ENCODE data around the gene LRCH3.
A peak's percentile ranks its signal among the peaks of the same experiment; 100 is the strongest.

Gene LRCH3

DNA sequence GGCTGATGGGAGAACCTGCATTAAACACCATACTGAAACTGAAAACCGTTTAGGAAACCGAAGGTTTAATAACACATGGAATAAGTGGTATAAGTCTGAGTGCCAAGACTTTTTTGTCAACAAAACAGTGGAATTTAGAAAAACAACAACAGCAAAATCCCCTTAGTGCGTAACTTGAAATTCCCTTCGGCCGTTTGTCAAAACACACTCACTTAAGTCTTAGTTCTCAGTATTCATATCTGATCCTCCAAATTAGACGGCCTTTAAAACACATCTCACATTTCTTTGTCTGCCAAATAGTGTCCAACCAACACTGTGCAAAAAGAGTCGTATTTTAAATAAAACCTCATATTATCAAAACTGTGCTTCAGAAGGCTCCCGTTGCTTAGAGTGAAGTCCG, 64.5 kb downstream of the LRCH3 start:
- no peaks in the 10 kb centered on the region for H3K9me3 ChIP-seq (ENCODE audit: control insufficient read depth, insufficient read depth, low read depth, low read length)
- ChIA-PET CTCF (no interaction called here), POLR2A (no interaction called here)
- no peak overlapping the region for H3K4me3 ChIP-seq (ENCODE audit: low read depth, low read length)
- no peak overlapping the region for H3K27ac ChIP-seq (ENCODE audit: extremely low read depth, low read depth, low read length)
- peaks cover 0 to 65% of the 10 kb centered on the region in 2 experiments; a peak in 2 of 3 replicates for H3K36me3 ChIP-seq (ENCODE audit: control insufficient read depth in 2 of 2, insufficient read depth in 1 of 2, low read length in 2 of 2)
- TF ChIP-seq, protein P1, sequence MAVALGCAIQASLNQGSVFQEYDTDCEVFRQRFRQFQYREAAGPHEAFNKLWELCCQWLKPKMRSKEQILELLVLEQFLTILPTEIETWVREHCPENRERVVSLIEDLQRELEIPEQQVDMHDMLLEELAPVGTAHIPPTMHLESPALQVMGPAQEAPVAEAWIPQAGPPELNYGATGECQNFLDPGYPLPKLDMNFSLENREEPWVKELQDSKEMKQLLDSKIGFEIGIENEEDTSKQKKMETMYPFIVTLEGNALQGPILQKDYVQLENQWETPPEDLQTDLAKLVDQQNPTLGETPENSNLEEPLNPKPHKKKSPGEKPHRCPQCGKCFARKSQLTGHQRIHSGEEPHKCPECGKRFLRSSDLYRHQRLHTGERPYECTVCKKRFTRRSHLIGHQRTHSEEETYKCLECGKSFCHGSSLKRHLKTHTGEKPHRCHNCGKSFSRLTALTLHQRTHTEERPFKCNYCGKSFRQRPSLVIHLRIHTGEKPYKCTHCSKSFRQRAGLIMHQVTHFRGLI (tag by site-specific recombination; IDR thresholded peaks at IDR 0.05): no peak
- TF ChIP-seq ZSCAN16 (tag by site-specific recombination; IDR thresholded peaks at IDR 0.05) (no peak), ZNF140 (tag by site-specific recombination; IDR thresholded peaks at IDR 0.05) (no peak), ZNF510 (tag by site-specific recombination; IDR thresholded peaks at IDR 0.05; ENCODE audit: insufficient replicate concordance) (no peak), ZNF133 (tag by site-specific recombination; IDR thresholded peaks at IDR 0.05) (no peak), FEZF1 (tag by site-specific recombination; IDR thresholded peaks at IDR 0.05) (no peak), TRIM28 (IDR thresholded peaks at IDR 0.05; ENCODE audit: borderline replicate concordance, low read length) (no peak), ZNF423 (tag by site-specific recombination; IDR thresholded peaks at IDR 0.05) (no peak), ZNF239 (tag by site-specific recombination; IDR thresholded peaks at IDR 0.05) (no peak)
- TF ChIP-seq, protein P2, sequence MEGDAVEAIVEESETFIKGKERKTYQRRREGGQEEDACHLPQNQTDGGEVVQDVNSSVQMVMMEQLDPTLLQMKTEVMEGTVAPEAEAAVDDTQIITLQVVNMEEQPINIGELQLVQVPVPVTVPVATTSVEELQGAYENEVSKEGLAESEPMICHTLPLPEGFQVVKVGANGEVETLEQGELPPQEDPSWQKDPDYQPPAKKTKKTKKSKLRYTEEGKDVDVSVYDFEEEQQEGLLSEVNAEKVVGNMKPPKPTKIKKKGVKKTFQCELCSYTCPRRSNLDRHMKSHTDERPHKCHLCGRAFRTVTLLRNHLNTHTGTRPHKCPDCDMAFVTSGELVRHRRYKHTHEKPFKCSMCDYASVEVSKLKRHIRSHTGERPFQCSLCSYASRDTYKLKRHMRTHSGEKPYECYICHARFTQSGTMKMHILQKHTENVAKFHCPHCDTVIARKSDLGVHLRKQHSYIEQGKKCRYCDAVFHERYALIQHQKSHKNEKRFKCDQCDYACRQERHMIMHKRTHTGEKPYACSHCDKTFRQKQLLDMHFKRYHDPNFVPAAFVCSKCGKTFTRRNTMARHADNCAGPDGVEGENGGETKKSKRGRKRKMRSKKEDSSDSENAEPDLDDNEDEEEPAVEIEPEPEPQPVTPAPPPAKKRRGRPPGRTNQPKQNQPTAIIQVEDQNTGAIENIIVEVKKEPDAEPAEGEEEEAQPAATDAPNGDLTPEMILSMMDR (tag by site-specific recombination; IDR thresholded peaks at IDR 0.05): no peak
- TF ChIP-seq, protein P3, sequence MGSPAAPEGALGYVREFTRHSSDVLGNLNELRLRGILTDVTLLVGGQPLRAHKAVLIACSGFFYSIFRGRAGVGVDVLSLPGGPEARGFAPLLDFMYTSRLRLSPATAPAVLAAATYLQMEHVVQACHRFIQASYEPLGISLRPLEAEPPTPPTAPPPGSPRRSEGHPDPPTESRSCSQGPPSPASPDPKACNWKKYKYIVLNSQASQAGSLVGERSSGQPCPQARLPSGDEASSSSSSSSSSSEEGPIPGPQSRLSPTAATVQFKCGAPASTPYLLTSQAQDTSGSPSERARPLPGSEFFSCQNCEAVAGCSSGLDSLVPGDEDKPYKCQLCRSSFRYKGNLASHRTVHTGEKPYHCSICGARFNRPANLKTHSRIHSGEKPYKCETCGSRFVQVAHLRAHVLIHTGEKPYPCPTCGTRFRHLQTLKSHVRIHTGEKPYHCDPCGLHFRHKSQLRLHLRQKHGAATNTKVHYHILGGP (tag by site-specific recombination; IDR thresholded peaks at IDR 0.05): no peak
- TF ChIP-seq, protein P4, sequence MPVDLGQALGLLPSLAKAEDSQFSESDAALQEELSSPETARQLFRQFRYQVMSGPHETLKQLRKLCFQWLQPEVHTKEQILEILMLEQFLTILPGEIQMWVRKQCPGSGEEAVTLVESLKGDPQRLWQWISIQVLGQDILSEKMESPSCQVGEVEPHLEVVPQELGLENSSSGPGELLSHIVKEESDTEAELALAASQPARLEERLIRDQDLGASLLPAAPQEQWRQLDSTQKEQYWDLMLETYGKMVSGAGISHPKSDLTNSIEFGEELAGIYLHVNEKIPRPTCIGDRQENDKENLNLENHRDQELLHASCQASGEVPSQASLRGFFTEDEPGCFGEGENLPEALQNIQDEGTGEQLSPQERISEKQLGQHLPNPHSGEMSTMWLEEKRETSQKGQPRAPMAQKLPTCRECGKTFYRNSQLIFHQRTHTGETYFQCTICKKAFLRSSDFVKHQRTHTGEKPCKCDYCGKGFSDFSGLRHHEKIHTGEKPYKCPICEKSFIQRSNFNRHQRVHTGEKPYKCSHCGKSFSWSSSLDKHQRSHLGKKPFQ (tag by site-specific recombination; IDR thresholded peaks at IDR 0.05): no peak
- no peaks in the 10 kb centered on the region for H3K4me1 ChIP-seq (ENCODE audit: control insufficient read depth, insufficient read depth, low read length)

DNA sequence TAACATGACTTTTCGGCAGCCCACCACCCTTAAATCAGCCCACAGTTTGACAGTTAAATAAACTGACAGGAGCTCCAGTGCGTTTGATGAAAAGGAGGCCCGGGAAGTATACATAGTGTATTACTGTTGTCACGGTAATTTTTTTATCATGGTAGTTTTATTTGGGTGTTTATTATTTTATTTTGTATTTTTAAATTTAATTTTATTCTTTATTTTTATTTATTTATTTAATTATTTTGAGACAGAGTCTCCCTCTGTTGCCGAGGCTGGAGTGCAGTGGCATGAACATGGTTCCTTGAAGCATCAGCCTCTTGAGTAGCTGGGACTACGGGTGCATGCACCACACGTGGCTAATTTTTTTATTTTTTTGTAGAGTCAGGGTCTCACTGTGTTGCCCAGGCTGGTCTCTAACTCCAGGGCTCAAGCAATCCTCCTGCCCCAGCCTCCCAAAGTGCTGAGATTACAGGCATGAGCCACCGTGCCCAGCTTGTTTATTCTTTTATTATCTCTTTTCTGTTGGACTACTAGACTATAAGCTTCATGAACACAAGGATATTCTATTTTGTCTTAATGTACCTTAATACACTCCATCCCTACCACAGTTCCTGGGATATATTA, 65.3 kb downstream of the LRCH3 start:
- CTCF ChIA-PET: no interaction called here
- H3K9me3 ChIP-seq (ENCODE audit: control insufficient read depth, insufficient read depth, low read depth, low read length): no peaks in the 10 kb centered on the region
- H3K4me1 ChIP-seq (ENCODE audit: control insufficient read depth, insufficient read depth, low read length): no peaks in the 10 kb centered on the region
- H3K36me3 ChIP-seq (ENCODE audit: control insufficient read depth in 2 of 2, insufficient read depth in 1 of 2, low read length in 2 of 2): peaks cover 0 to 58% of the 10 kb centered on the region in 2 experiments; a peak in 2 of 3 replicates
- TF ChIP-seq ZNF121 (tag by site-specific recombination; IDR thresholded peaks at IDR 0.05): peak; percentile 81
- TF ChIP-seq HOXA7 (CRISPR knock-in tag; IDR thresholded peaks at IDR 0.05; ENCODE audit: borderline replicate concordance): no peak
- peak; percentile 86 for TF ChIP-seq ZNF664 (tag by site-specific recombination; IDR thresholded peaks at IDR 0.05)
- TF ChIP-seq SP2 (tag by site-specific recombination; IDR thresholded peaks at IDR 0.05): no peak
- no peak overlapping the region for H3K4me3 ChIP-seq (ENCODE audit: low read depth, low read length)
- H3K27ac ChIP-seq (ENCODE audit: extremely low read depth, low read depth, low read length): no peak overlapping the region
- POLR2A ChIA-PET: no interaction called here

DNA sequence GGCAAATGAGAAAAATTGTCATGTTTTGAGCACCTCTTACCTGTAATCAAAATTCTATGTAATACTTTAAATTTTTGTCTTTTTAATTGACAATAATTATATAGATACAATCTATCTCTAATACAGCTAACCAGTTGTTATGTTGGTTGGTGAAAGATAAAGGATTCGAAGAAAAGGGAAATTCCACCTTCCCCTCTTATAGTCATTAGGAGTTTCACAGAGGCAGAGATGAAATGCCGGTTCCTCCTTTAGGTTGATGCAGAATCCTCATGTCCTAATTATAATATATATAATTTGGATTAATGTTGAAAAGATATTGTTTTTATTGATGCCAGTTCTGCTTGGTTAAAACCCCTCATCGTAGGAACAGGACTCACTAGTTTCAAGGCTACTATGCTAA, 67.1 kb downstream of the LRCH3 start:
- CTCF ChIA-PET: no interaction called here
- H3K4me3 ChIP-seq (ENCODE audit: low read depth, low read length): no peak overlapping the region
- POLR2A ChIA-PET: no interaction called here
- no peaks in the 10 kb centered on the region for H3K4me1 ChIP-seq (ENCODE audit: control insufficient read depth, insufficient read depth, low read length)
- H3K27ac ChIP-seq (ENCODE audit: extremely low read depth, low read depth, low read length): no peak overlapping the region
- H3K9me3 ChIP-seq (ENCODE audit: control insufficient read depth, insufficient read depth, low read depth, low read length): no peaks in the 10 kb centered on the region
- peaks cover 0 to 42% of the 10 kb centered on the region in 2 experiments for H3K36me3 ChIP-seq (ENCODE audit: control insufficient read depth in 2 of 2, insufficient read depth in 1 of 2, low read length in 2 of 2)
- no peak for TF ChIP-seq KLF8 (tag by site-specific recombination; IDR thresholded peaks at IDR 0.05)
- TF ChIP-seq ZNF792 (tag by site-specific recombination; IDR thresholded peaks at IDR 0.05): no peak
- no peak for TF ChIP-seq ZNF626 (tag by site-specific recombination; IDR thresholded peaks at IDR 0.05)
- no peak for TF ChIP-seq WT1 (tag by site-specific recombination; IDR thresholded peaks at IDR 0.05)
- no peak for TF ChIP-seq FEZF1 (tag by site-specific recombination; IDR thresholded peaks at IDR 0.05)
- no peak for TF ChIP-seq MZF1 (tag by site-specific recombination; IDR thresholded peaks at IDR 0.05; ENCODE audit: borderline replicate concordance)
- TF ChIP-seq ZNF596 (tag by site-specific recombination; IDR thresholded peaks at IDR 0.05): no peak
- TF ChIP-seq, protein P1 (tag by site-specific recombination; IDR thresholded peaks at IDR 0.05): no peak
- TF ChIP-seq ZFHX2 (tag by site-specific recombination; conservative IDR thresholded peaks at IDR 0.05): no peak
- TF ChIP-seq ZNF248 (tag by site-specific recombination; IDR thresholded peaks at IDR 0.05): no peak

All from HEK293 (cell line).